Neural cell (in vitro differentiated cells): ENCODE data around the gene BAG1.

Experiments used
- EP300 ChIP-seq: fragments of 450-650 bp; conservative IDR thresholded peaks from 2 replicates; pipeline ENCODE4 v1.6.1; 2014; ENCODE audit warnings: antibody characterized with exemption, mild to moderate bottlenecking, moderate library complexity; ENCODE audit not compliant: poor library complexity, severe bottlenecking
- EZH2 ChIP-seq: fragments of 200-600, 300-800 bp; shearing (Covaris generic), sonication (generic); IDR thresholded peaks from 2 replicates; pipeline ENCODE4 v1.6.1; 2014; ENCODE audit warnings: antibody characterized with exemption, low read length, borderline replicate concordance, mild to moderate bottlenecking; ENCODE audit not compliant: insufficient read depth, poor library complexity, severe bottlenecking
- TF ChIP-seq, protein P1 (sequence below): fragments of 450-650 bp; IDR thresholded peaks from 2 replicates; pipeline ENCODE4 v1.5.1; 2014; ENCODE audit warnings: antibody characterized with exemption, mild to moderate bottlenecking, moderate library complexity; ENCODE audit not compliant: poor library complexity, severe bottlenecking

DNA sequence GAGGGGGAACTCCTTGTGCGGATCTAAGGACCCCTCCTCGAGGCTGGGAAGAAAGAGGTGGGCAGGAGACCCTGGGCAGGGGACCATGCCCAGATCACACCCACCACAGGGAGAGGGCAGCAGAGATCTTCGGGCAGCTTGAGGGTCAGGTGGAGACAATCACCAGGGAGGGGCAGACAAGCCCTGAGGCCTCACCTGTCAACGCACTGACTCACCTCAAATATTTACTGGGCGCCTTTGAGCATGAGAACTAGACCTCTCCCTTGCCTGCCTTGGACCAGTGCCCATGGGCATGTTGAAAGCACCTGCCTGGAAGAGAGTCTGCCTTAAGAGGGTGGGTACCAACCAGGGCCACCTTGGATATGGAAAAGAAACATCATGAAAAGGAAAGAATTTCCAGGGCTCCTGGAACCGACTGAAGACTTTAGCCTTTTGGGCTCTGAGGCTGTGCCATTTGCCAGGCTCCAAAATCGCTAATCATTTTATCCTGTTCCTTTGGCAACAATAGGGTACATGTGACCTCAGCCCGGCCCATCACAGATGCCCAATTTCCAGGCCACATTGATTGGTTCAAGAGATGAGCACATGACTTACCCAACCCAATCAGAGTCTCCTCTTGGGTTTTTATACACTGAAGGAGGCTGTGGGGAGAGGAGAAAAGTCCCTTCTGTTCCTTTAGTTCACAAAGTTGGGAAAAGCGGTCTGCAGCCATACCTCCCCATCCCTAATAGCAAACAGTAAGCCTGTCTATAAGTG is 35.0 kb downstream of the BAG1 start:
- TF ChIP-seq EP300 (no peak), EZH2 (no peak)
- TF ChIP-seq, protein P1, sequence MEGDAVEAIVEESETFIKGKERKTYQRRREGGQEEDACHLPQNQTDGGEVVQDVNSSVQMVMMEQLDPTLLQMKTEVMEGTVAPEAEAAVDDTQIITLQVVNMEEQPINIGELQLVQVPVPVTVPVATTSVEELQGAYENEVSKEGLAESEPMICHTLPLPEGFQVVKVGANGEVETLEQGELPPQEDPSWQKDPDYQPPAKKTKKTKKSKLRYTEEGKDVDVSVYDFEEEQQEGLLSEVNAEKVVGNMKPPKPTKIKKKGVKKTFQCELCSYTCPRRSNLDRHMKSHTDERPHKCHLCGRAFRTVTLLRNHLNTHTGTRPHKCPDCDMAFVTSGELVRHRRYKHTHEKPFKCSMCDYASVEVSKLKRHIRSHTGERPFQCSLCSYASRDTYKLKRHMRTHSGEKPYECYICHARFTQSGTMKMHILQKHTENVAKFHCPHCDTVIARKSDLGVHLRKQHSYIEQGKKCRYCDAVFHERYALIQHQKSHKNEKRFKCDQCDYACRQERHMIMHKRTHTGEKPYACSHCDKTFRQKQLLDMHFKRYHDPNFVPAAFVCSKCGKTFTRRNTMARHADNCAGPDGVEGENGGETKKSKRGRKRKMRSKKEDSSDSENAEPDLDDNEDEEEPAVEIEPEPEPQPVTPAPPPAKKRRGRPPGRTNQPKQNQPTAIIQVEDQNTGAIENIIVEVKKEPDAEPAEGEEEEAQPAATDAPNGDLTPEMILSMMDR: no peak
